Astrocyte of the cerebellum (primary cell): Measurements from ENCODE around the gene ZSCAN26.

Source experiments
- DNase-seq: peaks from one replicate; pipeline ENCODE4 v3.0.0-alpha.2; 2011; ENCODE audit warnings: low read depth
- H3K4me3 ChIP-seq: 2 replicates; pipeline ENCODE4 v1.5.1; 2011; ENCODE audit warnings: mild to moderate bottlenecking, low read depth, low read length, moderate library complexity
- in situ Hi-C: cut with HindIII; loops from 2 replicates; pipeline ENCODE4 v1.10.0; 2017; ENCODE audit warnings: low sequenced_read_pairs
- TF ChIP-seq, protein P1 (sequence below): IDR thresholded peaks from 2 replicates; pipeline ENCODE4 v1.5.1; 2012; ENCODE audit warnings: low read length, low read depth, moderate library complexity, mild to moderate bottlenecking; ENCODE audit errors: missing control alignments

Gene ZSCAN26

DNA sequence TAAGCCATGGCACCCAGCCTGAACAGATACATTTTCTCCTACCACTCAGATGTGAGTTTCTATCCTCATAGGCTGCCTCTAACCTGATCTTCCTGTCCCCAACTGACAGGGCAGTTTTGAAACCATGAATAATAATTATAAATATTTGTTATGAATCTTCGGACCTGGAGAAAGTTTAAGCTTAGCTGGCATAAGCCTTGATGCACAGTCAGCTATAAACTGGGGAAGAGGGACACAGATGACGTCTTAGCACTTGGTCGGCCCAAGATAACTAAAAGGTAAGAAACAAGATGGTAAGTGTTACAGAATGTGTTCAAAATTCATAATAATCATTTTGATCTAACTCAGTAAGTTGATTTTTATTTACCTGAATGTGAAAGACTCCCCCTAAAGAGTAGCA lies 23.0 kb upstream of the ZSCAN26 start:
- TF ChIP-seq, protein P1, sequence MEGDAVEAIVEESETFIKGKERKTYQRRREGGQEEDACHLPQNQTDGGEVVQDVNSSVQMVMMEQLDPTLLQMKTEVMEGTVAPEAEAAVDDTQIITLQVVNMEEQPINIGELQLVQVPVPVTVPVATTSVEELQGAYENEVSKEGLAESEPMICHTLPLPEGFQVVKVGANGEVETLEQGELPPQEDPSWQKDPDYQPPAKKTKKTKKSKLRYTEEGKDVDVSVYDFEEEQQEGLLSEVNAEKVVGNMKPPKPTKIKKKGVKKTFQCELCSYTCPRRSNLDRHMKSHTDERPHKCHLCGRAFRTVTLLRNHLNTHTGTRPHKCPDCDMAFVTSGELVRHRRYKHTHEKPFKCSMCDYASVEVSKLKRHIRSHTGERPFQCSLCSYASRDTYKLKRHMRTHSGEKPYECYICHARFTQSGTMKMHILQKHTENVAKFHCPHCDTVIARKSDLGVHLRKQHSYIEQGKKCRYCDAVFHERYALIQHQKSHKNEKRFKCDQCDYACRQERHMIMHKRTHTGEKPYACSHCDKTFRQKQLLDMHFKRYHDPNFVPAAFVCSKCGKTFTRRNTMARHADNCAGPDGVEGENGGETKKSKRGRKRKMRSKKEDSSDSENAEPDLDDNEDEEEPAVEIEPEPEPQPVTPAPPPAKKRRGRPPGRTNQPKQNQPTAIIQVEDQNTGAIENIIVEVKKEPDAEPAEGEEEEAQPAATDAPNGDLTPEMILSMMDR = no peak
- H3K4me3 ChIP-seq = no peak overlapping the region
- in situ Hi-C loops = no loop called here
- no peak for DNase-seq

DNA sequence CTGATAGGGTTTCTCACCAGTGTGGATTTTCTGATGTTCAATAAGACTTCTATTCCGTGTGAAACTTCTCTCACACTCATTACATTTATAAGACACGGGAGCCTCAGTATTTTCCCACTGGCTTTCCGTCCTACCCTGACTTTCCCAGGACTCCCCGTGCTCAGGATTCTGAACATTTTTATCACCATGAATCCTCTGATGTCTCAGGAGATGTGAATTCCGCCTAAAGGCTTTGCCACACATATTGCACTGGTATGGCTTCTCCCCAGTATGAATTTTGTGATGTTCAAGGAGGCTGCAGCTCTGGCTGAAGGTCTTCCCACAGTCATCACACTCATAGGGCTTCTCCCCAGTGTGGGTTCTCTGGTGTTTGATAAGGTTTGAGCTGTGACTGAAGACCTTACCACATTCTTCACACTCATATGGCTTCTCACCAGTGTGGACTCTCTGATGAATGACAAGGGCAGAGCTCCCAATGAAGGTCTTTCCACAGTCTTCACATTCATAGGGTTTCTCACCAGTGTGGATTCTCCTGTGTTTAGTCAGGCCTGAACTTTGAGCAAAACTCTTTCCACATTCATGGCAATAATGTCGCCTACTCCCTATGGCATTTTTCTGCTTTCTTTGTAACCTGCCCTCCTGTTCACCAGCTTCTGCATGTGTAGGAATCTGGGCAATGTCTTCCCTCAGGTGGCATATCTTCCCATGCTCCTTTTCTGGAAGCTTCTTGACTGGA lies 21.6 kb upstream of the ZSCAN26 start:
- no peak for DNase-seq
- H3K4me3 ChIP-seq = no peak overlapping the region
- in situ Hi-C loops = no loop called here
- TF ChIP-seq, protein P1 = no peak

DNA sequence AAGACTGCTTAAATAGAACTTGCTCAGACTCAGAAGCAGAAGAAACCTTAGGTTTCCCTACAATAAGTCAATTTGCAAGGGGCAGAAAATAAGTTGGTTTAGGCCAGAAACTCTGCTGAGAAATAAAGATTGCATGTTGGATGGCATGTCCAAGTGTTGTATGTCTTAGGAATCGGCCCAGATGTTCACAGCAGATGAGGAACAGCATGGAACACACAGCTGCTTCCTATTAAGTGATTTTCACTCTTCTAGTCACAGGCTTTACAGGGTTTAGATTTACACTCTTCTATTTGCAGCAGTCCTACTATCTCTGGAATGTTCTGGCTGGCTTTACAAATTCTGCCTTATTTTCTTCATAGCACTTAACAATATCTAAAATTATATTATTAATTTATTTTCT lies 18.0 kb upstream of the ZSCAN26 start:
- H3K4me3 ChIP-seq = no peak overlapping the region
- DNase-seq = no peak
- in situ Hi-C loops = no loop called here
- TF ChIP-seq, protein P1 = no peak

DNA sequence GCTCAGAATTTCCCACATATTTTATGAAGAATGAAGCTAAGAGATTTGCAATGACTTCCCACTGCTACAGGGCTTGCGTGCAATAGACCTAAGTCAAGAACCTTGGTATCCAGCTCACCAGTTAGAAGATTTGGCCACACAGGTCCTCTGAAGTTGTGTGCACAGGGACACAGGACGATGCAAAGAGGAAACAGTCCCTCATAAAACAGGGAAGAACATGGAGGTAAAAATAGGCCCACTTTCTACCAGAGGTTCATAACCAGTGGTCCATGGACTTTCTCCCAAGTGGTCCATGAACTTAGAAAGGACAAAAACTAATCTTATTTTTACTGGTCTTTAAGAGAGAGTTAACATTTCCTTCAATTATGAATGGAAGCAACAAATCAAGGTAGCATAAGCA lies 16.2 kb upstream of the ZSCAN26 start:
- TF ChIP-seq, protein P1 = no peak
- in situ Hi-C loops = no loop called here
- peak overlapping the region; percentile 73 for H3K4me3 ChIP-seq
- no peak for DNase-seq

DNA sequence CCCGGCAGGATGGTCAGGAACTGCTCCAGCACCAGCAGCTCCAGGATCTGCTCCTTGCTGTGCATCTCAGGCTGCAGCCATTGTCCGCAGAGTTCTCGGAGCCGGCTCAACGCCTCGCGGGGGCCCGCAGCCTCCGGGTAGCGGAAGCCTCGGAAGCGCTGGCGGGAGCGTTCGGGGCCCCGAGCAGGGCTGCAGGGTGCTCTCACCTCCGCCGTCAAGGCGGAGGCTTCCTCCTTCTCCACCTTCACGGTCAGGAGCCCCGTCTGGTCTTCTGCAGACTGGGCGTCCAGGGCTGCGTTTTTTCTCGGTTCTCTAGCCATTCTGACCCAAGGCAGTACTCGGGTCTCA lies 15.3 kb upstream of the ZSCAN26 start:
- in situ Hi-C loops = no loop called here
- TF ChIP-seq, protein P1 = no peak
- H3K4me3 ChIP-seq = peak overlapping the region; percentile 73
- no peak for DNase-seq

DNA sequence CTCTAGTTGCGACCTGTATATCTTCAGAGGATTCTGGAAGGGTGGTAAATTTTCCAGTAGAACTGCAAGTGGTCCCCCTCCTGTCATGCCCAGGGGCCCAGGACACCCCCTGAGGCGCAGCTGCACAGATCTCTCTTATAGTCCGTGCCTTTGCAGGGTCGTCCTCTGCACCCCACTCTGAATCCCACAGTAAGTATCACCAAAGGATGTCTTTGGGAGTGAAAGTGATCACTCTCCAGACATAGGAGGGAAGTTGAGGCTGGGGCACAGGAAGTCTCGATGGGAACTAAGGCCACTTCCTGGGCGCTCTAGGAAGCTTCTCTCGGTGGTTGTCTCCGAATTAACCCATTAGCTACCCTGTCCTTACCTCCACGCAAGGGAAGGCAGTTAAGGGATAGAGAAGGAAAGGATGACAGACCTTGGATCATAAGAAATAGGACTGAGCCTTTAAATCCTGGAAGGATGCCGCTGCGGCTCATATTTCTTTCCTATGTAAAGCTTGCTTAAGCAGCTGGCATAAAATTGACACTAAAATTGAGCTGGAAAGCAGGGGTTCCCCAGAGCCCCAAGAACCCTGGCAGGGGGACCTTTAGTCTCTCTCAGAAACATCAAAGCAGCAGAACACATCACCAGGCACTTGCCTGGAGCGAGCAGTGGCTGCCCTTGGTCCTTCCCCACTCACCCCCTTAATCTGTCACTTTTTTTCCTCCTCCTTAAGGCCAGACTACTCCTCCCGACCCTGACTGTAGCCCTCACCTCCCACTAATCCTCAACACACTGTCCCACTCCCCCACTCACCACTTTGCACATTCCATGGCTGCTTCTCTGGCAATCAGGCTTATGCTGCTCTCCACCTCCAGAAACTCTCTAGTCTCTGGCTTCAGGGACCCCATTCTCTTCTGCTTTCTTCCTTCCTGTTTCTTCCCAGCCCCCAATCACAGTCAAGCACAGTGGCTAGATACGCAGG lies 14.7 kb upstream of the ZSCAN26 start, which contains the start of gene ZKSCAN4:
Gene ZKSCAN4, minus strand, starts transcription at position 261 of the 967 bp plus-strand sequence. CDS start 289 bp downstream, outside the sequence.
- H3K4me3 ChIP-seq = peak within 1 kb of the TSS; percentile 73
- in situ Hi-C loops = no loop called here
- DNase-seq = peak; percentile 86
- TF ChIP-seq, protein P1 = no peak
